Cardiac fibroblast (primary cell): ENCODE data around the gene WIPI1.

ENCODE experiments used
- DNase-seq, 2 donors: peaks; one replicate each; pipeline versions ENCODE4 v3.0.0 to v3.0.0-alpha.2; 2010; ENCODE audit warnings: low read depth in 2 of 2
- H3K4me3 ChIP-seq, 2 donors: replicated peaks in 1 of 2; 1 replicate in 1 of 2; 2 replicates in 1 of 2; pipeline ENCODE4 v1.5.1; 2011; ENCODE audit warnings: low read depth in 2 of 2, low read length in 2 of 2, mild to moderate bottlenecking in 2 of 2, moderate library complexity in 1 of 2
- CTCF ChIP-seq: IDR thresholded peaks from one replicate; pipeline ENCODE4 v1.5.1; 2011; ENCODE audit warnings: low read depth, mild to moderate bottlenecking, low read length, inconsistent platforms

Gene WIPI1

GRCh38 chr17:68461122-68461539 lies 3.8 kb upstream of the WIPI1 start:
- DNase-seq, result no peak
- TF ChIP-seq CTCF, result no peak
- H3K4me3 ChIP-seq, result no peak overlapping the region

DNA sequence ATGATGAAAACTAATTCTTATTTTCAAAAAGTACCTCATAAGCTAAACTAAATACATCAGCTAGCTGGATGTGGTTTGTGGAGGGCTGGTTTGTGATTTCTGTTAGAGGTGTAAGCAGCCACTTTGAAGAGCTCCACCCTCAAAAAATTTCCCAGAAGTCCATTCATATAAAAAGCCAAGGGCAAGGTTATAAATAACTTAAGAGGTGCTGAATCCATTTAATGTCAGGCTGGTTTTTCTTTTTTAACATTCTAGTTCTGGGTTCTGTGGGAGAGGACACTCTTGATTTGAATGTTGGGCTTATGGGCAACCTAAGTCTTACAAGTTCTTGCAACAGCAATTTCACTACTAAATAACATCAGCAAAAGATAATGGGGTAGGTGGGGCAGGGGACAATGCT lies 3.4 kb upstream of the WIPI1 start:
- DNase-seq, result no peak
- no peak for TF ChIP-seq CTCF
- no peak overlapping the region for H3K4me3 ChIP-seq

GRCh38 chr17:68460146-68460545 lies 2.9 kb upstream of the WIPI1 start:
- TF ChIP-seq CTCF, result no peak
- DNase-seq, result no peak

DNA sequence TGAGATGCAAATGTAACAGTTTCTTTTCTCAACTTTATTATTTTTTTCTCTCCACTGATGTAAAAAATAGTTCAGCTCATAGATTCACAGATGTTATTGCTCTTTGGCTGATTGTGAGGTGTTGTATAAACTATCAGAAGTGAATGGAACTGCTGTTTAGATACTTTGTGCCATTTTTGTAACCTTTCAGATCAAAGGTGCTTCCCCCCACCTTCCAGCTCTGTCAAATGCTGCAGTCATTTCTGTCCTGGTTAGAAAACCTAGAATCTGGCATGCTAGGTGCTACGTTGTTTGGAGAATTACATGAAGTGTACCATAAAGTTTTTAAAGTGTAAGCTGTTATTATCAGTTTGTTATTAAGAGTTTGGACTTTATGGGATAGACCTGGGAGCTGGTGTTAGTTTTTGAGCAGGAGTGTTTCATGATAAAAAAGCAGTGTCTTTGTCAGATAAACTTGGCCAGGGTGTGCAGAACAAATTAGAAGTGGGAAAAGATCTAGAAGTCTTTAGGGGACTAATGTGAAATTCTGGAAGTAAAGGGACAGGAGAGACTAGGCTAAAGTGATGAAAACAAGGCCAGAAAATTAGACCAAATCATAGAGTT lies 1.8 kb upstream of the WIPI1 start:
- no peak for TF ChIP-seq CTCF
- H3K4me3 ChIP-seq, result no peak overlapping the region
- no peak for DNase-seq

More at GRCh38 chr17:68460146-68460545, 2.9 kb upstream of the WIPI1 start:
- no peak overlapping the region for H3K4me3 ChIP-seq

DNA sequence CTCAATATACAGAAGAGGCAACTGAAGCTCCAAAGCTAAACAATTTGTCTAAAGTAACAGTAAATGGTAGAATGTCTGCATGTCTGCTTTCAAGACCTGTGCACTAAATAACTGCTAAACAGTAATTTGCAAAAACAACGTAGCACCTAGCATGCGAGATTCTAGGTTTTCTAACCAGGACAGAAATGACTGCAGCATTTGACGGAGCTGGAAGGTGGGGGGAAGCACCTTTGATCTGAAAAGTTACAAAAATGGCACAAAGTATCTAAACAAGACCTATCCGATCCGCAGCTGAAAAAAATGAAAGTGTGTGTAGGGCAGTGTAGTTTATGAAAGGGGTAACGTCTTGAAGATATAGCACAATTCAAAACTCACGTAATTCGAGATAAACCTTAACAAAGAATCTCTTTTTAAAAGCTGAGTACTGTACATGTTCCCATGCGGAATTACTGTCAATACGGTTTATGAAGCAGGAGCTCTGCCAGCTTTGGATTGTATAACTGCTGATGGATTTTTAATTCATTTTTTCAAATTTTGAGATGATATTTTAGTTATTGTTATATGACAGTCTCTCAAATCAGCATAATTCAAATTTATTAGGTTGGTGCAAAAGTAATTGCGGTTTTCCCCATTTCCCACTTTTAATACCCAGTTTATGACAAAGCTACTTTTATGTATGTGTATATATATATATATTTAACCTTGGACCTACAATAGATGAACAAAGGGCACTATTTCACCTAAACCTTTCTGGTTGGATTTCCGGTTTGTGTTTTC lies 1.2 kb upstream of the WIPI1 start:
- H3K4me3 ChIP-seq, result peak overlapping the region; percentile 56 to 63
- DNase-seq, result no peak
- no peak for TF ChIP-seq CTCF

GRCh38 chr17:68457539-68458259 lies 403 bp upstream of the WIPI1 start:
- DNase-seq, result peak; percentile 98 to 99
- peak overlapping the region; percentile 56 to 87 for H3K4me3 ChIP-seq
- no peak for TF ChIP-seq CTCF
